Measurements from ENCODE around the gene LMX1B.
"Not testable (repeated sequence)": the region's sequence is repeated elsewhere in the genome, so short reads cannot be mapped to it uniquely, and the experiment has no call there.

The LMX1B gene

DNA sequence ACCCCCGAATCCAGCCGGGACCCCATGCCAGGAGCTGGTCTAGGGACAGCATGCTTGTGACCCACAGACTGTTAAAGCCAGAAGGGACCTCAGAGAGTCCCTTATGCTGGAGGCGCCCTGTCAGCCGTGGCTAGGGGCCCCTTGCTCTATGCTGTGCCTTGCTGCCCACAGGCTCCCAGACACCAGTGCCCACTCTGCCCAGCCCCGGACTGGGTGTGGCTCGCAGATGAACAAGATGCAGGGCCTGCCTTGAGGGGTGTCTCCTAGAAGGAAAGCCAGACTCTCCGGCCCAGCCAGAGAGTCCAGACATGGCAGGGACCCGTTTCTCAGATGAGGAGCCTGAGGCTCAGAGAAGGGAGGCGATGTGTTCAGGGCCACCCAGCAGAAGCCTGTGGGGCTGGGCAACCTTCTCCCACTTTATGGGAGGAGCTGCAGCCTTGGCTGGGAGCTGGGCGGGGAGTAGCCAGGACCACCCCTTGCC, 85.7 kb downstream of the LMX1B start:
- no peak for DNase-seq

DNA sequence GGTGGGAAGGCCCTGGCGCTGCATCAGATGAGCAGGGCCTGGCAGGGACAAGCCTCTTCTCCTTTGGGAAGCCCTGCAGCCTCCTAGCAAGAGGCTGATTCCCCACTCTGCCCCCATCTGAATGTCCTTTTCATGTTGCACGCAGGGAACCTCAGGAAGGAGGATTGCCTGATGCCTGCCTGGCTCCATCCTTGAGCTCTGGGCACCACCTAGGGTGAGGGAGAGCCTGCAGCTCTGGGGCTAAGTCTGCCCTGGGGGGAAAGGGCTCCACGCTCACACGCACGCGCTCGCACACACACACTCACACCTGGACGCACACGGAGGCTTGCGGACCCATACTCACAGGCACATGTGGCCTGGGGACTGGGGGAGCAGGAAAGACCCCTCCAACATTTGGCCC, 86.6 kb downstream of the LMX1B start:
- DNase-seq = no peak

DNA sequence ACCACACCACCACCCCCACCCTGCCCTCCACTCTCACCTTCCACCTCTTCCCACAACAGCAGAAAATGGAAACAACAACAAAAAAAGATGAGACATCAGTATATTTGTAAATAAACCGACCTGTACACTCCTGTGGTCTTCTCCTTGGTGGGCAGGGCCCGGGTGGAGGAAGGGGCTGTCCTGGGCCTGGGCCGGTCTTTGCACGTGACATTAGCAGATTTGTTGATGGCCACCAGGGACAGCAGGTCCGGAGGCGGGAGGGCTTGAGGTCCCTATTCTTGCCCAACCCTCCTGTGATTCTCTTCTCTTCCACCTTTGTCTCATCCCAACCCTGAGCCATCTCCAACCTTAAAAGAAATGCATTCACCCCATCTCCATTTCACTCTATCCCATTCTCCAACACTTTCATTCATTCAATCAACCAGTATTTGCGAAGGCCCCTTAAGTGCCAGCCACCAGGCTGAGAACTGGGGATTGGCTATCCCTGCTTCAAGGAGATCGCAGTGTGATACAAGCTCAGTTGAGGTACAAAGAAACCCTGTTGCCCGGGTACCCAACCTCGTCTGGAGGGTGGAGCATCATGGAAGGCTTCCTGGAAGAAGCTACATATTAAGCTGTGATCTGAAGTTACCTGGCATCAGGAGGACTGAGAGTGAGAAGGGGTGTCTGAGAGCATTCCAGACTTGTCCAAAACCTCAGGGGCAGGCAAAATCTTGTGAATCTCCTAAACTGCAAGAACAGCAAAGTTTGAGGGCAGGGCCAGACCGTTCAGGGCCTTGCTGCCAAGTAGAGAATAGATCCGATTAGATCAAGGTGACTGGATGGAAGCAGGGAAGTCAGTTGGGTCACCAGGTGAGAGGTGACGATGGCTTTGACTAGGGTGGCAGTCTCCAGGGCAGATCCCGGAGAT, 87.4 kb downstream of the LMX1B start:
- DNase-seq = no peak

DNA sequence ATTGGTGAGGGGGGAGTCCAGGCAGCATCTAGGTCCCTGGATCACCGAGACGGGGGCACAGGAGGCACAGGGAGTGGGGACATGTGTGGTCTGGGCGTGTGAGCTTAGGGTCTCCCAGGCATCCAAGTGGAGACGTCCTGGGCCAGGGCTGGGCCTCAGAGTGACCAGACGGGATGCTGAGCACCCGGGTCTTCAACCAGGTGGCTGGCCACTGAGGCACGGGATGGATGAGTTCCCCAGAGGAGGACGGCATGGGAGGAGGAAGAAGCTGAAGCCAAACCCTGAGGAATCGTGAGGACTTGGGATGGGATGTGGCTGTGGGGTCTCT, 88.0 kb downstream of the LMX1B start:
- DNase-seq = no peak

DNA sequence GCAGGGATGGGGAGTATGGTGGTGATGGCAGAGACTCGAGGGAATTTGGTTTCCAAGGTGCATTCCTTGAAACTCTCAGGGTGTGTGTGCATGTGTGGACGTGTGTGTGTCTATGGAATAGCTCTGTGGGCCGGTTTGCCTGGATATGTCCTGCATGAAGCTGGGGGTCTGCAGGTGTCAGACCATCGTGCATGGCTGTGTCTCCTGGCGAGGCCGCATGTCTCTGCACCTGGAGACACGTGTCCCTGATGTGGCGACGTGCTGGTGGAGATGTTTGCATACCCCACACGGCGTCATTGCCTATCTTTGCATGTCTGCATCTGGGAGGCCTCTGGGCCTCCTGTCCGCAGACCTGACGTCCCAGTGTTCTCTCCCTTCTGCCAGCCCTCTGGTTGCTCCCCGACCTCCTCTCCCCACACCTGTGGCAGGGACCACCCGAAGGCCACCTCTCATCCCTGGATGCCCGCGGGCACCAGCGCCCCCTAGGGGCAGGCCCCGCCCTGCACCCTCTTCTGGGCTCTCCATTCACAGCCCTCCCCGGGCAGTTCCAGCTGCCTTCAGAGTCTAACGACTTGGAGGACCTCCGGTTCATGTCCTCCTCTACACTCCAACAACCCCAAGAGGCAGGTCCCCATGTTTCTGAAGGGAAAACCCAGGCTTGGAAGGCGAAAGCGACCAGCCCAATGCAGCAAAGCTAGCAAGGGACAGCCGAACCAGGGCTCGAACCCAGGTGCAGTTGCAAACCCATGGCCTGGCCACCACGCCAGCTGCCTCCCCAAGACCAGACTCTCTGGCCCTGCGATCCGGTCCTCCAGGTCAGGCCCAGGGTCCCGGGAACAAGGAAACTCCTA, 88.6 kb downstream of the LMX1B start:
- DNase-seq = peak in 1 of 2 experiments; percentile 11

DNA sequence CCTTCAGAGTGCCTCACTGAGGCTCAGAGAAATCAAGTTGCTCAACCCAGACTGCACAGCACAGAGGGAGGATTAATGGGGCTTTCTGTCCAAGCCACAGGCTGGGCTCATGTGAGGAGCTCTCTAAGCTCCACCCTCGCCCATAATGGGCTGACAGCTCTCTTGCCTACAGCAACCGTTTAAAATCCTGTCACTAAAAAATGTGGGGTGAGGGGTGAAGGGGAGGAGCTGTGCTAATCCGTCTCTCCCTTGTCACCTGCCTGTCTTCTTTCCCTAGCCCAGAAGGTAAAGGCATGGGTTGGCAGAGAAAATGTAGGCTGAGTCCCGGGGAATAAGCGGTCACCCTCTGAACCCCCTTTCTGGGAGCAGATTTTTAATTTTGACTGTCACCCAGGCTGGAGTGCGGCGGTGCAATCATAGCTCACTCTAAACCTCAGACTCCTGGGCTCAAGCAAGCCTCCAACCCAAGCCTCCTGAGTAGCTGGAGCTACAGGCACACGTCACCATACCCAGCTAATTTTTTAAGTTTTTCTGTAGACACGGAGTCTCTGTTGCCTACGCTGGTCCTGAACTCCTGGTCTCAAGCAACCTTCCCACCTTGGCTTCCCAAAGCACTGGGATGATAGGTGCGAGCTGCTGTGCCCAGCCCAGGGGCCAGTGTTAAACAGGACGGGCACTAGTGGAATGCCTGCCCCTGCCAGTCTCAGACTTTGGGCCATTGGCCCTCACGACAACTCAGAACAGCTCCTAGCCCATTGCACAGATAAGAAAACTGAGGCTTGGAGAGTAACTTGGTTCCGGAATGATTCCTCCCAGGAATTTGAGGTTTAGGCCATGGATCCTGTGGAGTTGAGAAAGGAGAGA, 89.5 kb downstream of the LMX1B start:
- no peak for DNase-seq

DNA sequence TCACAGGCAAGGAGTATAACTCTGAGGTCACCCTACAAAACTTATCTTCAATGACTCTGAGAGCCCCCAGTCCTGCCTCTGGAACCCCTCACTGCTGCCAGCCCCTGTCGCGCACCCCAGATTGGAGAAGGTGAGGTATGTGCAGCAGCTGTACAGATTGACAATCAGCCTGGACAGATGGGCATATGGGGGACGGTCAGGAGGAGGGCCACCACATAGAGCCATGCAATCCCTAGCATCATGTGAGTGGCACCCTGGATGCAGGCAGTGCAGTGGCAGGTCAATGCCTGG, 90.1 kb downstream of the LMX1B start:
- no peak for DNase-seq

DNA sequence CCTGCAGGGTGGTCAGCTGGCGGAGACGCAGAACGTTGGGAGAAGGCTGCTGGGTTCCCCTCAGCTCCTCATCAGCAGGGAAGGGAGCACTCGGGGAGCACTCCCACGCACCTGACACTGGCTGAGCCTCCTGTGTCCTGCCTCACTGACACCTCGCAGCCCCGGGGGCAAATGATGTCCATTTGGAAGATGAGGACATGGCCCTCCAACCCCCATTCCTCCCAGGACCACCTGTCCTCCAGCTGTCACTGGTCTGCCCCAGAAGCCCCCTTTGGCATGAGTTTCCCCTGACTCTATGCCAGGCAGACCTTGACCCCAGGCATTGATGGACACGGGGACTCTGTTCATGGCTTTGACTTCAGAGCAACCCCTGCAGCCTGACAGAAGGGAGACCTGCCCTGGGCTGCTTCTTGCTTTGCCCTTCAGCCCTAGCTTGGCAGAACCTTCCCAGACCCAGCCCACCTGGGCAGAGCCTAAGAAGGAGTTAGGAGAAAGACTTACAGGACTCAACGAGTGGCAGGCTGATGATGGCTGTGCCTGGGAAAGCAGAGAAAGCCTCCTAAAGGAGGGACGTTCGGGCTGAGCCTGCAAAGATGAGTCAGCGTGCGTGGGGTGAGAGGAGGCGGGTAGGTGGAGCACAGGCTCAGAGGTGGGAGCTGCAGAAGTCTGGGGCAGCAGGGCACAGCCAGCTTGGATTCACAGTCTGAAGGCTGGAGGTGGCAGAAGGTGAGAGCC, 90.6 kb downstream of the LMX1B start:
- DNase-seq = no peak

DNA sequence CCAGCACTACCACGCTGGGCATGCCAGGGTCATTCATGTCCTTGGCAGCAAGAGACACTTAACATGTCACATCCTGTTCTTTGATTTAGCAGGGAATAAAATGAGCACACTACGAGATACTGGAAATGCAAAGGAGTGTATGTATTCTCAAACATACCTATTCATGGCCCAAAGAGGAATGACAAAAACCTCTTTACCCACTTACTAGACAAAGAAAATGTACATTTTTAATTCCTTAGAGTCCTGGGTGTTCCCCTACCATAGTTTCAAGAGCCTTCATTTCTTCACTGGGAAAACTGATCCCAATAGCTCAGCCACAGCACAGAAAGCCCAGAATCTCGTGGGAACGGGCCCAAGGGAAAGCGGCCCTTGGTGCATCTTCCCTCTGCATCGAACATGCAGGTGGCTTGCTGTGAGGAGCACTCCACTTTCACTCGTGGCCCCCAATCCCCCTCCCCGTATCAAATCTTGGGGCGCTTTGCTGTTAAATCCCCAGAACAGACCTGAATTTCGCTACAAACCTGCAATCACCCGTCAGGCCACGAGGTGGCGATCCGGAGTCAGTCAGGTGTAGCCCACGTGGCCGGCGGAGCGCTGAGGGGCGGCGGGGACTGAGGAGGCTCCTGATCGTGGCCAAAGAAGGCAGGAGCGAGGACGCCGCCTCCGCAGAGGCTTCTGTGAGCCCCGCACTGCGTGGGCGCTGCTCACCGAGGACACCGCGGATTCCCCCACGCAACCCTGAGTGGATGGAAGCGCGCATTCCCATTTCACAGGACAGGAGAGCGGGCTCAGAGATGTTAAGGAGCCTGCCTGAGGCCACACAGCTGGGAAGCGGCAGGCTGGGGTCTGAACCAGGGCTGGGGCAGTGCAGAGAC, 91.4 kb downstream of the LMX1B start:
- peak; percentile 47 to 54 for DNase-seq

DNA sequence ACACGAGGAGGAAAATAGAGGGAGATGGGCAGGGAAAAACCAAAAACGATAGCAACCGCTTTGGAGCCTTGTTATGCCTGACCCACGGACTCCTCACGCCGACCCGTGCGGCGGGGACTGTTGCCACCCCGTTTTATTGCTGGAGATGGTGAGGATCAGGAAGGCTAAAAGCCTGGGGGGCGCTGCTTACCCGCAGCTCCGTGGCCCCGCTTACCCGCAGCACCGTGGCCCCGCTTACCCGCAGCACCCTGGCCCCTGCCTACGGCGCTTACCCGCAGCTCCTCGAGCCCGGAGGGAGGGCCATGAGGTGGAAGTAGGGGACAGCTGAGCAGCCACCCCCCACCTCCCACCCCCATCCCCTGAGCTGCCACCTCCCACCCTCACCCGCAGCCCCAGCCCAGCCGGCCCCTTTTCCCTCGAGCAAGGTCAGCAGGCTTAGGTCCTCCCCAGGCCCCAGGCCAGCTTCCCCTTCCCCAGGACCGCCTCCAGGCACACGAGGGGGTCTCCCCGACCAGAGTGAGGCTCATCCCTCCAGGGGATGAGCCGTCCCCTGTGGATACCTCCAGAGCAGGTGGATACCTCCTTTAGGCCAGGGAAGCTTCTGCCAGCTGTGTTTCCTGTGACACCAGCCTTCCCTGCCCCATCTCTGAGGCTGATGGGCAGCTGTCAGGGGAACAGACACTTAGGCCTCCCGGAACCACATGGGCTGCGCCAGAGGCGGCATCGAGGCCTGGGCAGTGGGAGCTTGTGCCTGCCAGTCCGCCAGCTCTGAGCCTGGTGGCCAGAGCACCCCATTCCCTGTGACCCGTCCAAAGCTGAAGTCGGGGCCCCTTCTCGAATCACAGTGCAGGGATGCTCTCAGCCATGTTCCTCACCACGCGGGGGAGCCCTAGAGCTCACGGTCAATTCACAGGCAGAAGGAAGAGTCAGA, 92.3 kb downstream of the LMX1B start:
- DNase-seq = no peak

DNA sequence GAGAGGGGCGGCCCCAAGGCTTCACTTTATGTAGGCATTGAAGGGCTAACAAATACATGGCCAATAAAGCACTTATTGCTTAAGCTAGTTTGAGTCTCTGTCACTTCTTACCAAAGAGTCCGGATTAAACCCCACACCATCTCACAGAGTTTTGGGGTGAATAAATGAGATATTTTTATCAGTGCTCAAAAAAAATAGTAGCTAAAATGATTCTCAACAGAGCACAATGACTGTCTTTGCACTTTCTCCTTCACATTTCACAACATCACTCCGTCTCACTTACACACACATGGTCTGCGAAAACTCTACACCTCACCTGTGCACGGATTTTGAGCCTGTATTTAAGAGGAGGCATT, 92.9 kb downstream of the LMX1B start:
- DNase-seq = no peak

DNA sequence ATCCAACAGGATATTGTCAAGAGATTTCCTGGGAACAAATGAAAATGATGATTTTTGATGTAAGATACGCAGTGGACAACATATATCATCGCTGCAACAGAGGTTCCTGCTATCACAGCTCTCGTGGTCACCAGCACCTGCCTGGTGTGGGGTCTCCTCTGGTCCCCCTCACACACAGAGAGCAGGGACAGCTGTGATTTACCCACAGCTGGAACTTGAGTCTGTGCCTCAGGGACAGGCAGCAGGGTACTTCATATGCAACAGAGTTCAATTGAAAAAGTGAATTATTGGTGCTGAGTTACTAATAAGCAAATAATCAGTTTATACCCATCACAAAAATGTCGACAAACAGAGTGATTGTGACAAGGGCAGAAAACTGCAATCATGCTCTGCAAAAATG, 93.4 kb downstream of the LMX1B start:
- no peak for DNase-seq

DNA sequence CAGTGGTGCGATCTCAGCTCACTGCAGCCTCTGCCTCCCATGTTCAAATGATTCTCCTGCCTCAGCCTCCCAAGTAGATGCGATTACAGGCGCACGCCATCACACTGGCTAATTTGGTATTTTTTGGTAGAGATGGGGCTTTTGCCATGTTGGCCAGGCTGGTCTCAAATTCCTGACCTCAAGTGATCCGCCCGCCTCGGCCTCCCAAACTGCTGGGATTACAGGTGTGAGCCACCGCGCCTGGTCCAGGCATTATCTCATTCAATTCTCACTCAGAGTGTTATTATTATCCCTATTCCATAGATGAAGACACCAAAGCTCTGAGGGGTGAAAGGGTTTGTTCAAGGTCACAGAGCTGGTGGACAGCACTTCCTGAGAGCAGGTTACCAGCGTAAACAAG, 94.0 kb downstream of the LMX1B start:
- DNase-seq = not testable (repeated sequence)

DNA sequence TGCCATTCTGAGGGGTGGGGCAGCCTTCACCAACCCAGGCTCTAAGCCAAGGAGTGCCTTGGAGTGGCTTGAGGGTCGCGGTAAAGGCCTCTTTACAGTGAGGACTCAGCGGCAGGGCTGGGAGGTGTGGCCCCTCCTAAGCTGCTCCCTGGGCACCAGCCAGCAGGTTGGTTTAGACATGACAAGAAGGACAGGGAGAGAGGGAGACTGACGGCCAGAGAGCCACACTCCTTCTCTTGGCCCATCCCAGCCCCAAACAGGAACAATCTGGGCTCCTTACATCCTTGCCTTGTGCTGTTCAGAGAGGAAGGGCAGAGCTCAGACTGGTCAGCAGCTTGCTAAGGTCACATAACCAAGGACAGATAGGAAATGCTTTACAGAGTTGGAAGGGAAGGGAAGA, 94.5 kb downstream of the LMX1B start:
- DNase-seq = no peak

DNA sequence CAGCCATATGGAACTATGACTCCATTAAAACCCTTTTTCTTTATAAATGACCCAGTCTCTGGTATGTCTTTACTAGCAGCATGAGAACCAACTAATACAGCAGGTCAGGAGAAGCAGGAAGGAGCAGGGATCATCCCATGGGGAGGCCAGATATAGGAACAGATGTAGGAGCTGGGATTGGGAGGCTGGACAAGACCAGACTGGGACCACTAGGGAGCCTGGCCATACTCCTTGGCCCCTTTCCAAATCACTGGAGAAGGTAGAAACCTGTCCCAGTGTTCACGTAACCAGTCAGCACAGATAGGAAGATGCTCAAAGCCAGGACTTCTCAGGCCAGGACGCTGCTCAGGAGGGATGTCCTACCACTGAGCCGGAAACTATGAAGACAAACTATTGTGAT, 95.5 kb downstream of the LMX1B start:
- no peak for DNase-seq

DNA sequence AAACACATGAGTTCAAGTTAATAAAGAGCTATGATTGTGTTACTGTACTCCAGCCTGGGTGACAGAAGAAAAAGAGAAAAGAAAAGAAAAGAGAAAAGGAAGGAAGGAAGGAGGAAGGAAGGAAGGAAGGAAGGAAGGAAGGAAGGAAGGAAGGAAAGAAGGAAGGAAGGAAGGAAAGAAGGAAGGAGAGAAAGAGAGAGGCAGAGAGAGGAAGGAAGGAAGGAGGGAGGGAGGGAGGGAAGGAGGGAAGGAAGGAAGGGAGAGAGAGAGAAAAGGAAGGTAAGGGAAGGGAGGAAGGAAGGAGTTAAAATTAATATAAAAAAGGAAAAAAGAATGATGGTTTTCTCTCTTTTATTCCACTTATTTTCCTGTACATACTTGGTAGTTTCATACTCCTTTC, 101.7 kb downstream of the LMX1B start:
- DNase-seq = no peak

DNA sequence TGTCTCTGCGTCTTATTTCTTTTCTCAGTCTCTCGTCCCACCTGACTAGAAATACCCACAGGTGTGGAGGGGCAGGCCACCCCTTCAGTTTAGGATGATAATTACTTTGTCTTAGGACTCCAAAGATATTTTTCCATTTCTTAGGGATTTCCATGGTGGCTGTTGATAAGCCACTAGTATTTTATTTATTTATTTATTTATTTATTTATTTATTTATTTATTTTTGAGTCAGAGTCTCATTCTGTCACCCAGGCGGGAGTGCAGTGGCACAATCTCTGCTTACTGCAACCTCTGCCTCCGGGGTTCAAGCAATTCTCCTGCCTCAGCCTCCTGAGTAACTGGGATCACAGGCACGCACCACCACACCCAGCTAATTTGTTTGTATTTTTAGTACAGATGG, 103.7 kb downstream of the LMX1B start:
- DNase-seq = not testable (repeated sequence)

DNA sequence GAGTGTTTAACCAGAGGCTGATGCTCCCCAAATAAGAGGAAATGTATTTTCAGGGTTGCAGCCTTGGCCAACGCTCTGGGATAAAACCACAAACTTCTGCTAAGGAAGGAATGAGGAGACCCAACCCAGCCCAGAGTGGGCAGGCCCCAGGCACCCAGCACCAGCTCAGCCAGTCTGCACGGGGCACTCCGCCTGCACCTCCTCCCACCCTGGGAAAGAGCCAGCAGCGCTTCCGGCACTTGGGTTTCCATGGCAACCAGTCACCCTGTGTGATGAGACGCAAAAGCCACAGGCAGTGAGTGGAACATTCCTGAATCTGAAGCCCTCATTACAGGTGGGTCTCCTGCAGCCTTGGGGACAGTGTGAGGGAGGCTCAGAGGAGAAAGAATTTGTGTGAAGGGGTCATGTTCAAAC, 105.9 kb downstream of the LMX1B start:
- no peak for DNase-seq

DNA sequence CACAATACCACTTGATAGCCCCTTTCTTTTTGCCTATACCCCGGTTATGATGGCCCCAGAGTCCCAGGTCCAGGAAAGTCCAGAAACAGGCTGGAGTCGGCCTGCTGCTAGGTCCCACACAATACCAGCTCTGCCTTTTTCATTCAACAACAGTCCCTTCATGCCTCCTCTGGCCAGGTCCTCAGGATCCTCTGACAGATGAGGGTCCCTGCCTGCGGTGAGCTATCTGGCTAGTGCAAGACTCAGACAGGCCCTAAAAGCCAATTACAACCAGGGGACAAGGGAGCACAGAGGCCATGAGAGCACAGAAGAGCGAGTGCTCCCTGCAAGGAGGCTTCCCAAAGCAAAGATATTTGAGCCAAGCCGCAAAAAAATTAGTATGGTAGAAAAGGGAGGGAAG, 106.3 kb downstream of the LMX1B start:
- no peak for DNase-seq
